Stimulated activated CD8-positive, alpha-beta memory T cell treated with anti-CD3 and anti-CD28 coated beads, Interleukin-2, amount 100 ng/mL, for 48 hours (primary cell): ENCODE measurements around the gene PRSS38.

Source experiments
- DNase-seq, 2 donors: peaks; one replicate each; pipeline ENCODE4 v3.0.0-alpha.2; 2020; ENCODE audit warnings: low read depth in 2 of 2

The PRSS38 gene

GRCh38 chr1:227885648-227886502, 70.4 kb downstream of the PRSS38 start:
- DNase-seq = no peak

GRCh38 chr1:227886503-227886961, 71.1 kb downstream of the PRSS38 start:
- DNase-seq = no peak

GRCh38 chr1:227886993-227887696, 71.7 kb downstream of the PRSS38 start:
- DNase-seq = no peak

- DNase-seq = no peak
These were observed 72.4 kb downstream of the PRSS38 start for GRCh38 chr1:227887697-227888403.

- DNase-seq = no peak
These were observed 73.0 kb downstream of the PRSS38 start for GRCh38 chr1:227888404-227889046.

- DNase-seq = no peak
These were observed 73.8 kb downstream of the PRSS38 start for GRCh38 chr1:227889047-227889862.

- DNase-seq = no peak
These were observed 74.5 kb downstream of the PRSS38 start for GRCh38 chr1:227889863-227890405.

- DNase-seq = no peak
These were observed 75.2 kb downstream of the PRSS38 start for GRCh38 chr1:227890451-227891222.

GRCh38 chr1:227891223-227891954, 75.9 kb downstream of the PRSS38 start:
- DNase-seq = no peak

GRCh38 chr1:227891955-227892488, 76.5 kb downstream of the PRSS38 start:
- DNase-seq = no peak

GRCh38 chr1:227892489-227893299, 77.2 kb downstream of the PRSS38 start:
- no peak for DNase-seq

GRCh38 chr1:227893300-227893948, 77.9 kb downstream of the PRSS38 start:
- DNase-seq = no peak

- no peak for DNase-seq
These were observed 78.7 kb downstream of the PRSS38 start for GRCh38 chr1:227893949-227894721.

GRCh38 chr1:227894831-227895451, 79.5 kb downstream of the PRSS38 start:
- no peak for DNase-seq
